Gastrocnemius medialis (tissue), 4 donors: ENCODE results near the gene TRIM42. TPM values are rescaled to one million over a fixed set of nuclear protein-coding genes. Genes with fewer than 3 reads are reported as not detected.

ENCODE experiments used
- ATAC-seq, 2 donors: fragments of 150-250 bp; one replicate each; pipeline ENCODE4 v1.9.1; 2016
- DNase-seq, 2 donors: peaks; one replicate each; pipeline ENCODE4 v3.0.0-alpha.2; 2019
- H3K27ac ChIP-seq, 4 donors: fragments of 200-600 bp; sonication (generic); 1 replicate in 1 of 4; 2 replicates in 3 of 4; pipeline ENCODE4 v1.5.1; 2016 to 2018; ENCODE audit warnings: mild to moderate bottlenecking in 2 of 4, moderate library complexity in 1 of 4
- H3K27me3 ChIP-seq, 3 donors: fragments of 200-600 bp; sonication (generic) in 2 of 3; 1 replicate in 1 of 3; 2 replicates in 2 of 3; pipeline versions ENCODE4 v1.5.1 to v1.6.0; 2016 to 2019; ENCODE audit warnings: mild to moderate bottlenecking in 1 of 3, moderate library complexity in 1 of 3
- H3K36me3 ChIP-seq, 2 donors: fragments of 200-600 bp; sonication (generic) in 1 of 2; one replicate each; pipeline ENCODE4 v1.5.1; 2017 to 2018
- H3K4me1 ChIP-seq, 2 donors: fragments of 200-600 bp; sonication (generic) in 1 of 2; one replicate each; pipeline ENCODE4 v1.5.1; 2016 to 2017; ENCODE audit warnings: mild to moderate bottlenecking in 2 of 2
- H3K4me3 ChIP-seq, 4 donors: fragments of 200-600 bp; sonication (generic) in 3 of 4; 1 replicate in 1 of 4; 2 replicates in 3 of 4; pipeline ENCODE4 v1.5.1; 2016 to 2019; ENCODE audit warnings: mild to moderate bottlenecking in 2 of 4
- H3K9me3 ChIP-seq, 3 donors: fragments of 200-600 bp; sonication (generic) in 2 of 3; 1 replicate in 1 of 3; 2 replicates in 2 of 3; pipeline ENCODE4 v1.5.1; 2016 to 2019
- POLR2A ChIP-seq, 2 donors: fragments of 450-650 bp; IDR thresholded peaks; one replicate each; pipeline ENCODE4 v1.6.1; 2017; ENCODE audit warnings: antibody characterized with exemption in 2 of 2, mild to moderate bottlenecking in 2 of 2, moderate library complexity in 2 of 2
- in situ Hi-C, 4 donors: fragments of 200-750 bp; cut with MboI; loops; one replicate each; pipeline versions ENCODE4 v1.15.0 to v1.8.0; 2017; ENCODE audit warnings: low sequenced_read_pairs in 4 of 4
- intact Hi-C: fragments of 100-400 bp; cut with DNase I; formaldehyde crosslinking; loops from one replicate; pipeline ENCODE4 v1.15.1; 2023; ENCODE audit warnings: low total_unique reads
- total RNA-seq, 4 donors: library from RNA; depleted of rRNA; stranded (reverse); fragments of >200 nt; gene quantifications; one replicate each; pipeline versions ENCODE4 v1.1.0 to v1.2.3, GENCODE V29; 2016
- TF ChIP-seq, protein P1 (sequence below), 5 experiments: fragments of 450-650 bp in 3 of 5; fragments of 200-600 bp in 2 of 5; sonication (generic) in 2 of 5; IDR thresholded peaks in 4 of 5; conservative IDR thresholded peaks in 1 of 5; 1 replicate in 4 of 5; 2 replicates in 1 of 5; pipeline ENCODE4 v1.5.1; 2016 to 2019; ENCODE audit warnings: antibody characterized with exemption in 5 of 5, mild to moderate bottlenecking in 3 of 5, moderate library complexity in 3 of 5

TRIM42 gene
- total RNA-seq, 4 donors from 2014 or later: not detected

DNA sequence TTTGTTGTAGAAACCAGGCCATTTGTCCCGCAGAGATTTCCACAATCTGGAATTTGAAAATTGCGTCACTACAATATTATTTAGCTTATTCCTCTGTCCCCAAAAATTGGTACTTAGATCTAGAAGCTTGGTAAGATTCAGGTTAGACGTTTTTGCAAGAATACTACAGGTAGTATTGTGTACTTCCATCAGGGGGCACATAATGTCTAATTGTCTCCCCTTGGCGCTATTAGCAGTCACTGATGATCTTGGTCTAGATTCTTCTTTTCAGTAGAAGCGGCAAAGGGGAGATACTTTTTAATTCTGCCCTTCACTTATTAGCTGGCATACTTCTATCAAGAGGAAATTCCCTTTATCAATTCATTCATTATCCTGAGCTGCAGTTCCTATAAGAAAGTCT lies 42.6 kb upstream of the TRIM42 start:
- Histone ChIP-seq H3K36me3 (no peaks in the 10 kb centered on the region), H3K27me3 (no peaks in the 10 kb centered on the region), H3K9me3 (no peaks in the 10 kb centered on the region), H3K4me3 (no peak overlapping the region), H3K4me1 (no peaks in the 10 kb centered on the region), H3K27ac (no peak overlapping the region)
- DNase-seq: no peak
- in situ Hi-C loops (no loop called here), intact Hi-C loops (no loop called here)
- TF ChIP-seq POLR2A (IDR thresholded peaks at IDR 0.05): no peak
- TF ChIP-seq, protein P1, sequence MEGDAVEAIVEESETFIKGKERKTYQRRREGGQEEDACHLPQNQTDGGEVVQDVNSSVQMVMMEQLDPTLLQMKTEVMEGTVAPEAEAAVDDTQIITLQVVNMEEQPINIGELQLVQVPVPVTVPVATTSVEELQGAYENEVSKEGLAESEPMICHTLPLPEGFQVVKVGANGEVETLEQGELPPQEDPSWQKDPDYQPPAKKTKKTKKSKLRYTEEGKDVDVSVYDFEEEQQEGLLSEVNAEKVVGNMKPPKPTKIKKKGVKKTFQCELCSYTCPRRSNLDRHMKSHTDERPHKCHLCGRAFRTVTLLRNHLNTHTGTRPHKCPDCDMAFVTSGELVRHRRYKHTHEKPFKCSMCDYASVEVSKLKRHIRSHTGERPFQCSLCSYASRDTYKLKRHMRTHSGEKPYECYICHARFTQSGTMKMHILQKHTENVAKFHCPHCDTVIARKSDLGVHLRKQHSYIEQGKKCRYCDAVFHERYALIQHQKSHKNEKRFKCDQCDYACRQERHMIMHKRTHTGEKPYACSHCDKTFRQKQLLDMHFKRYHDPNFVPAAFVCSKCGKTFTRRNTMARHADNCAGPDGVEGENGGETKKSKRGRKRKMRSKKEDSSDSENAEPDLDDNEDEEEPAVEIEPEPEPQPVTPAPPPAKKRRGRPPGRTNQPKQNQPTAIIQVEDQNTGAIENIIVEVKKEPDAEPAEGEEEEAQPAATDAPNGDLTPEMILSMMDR (IDR thresholded peaks at IDR 0.05 in 4 of 5, conservative IDR thresholded peaks at IDR 0.05 in 1 of 5): no peak
- ATAC-seq: no peak

DNA sequence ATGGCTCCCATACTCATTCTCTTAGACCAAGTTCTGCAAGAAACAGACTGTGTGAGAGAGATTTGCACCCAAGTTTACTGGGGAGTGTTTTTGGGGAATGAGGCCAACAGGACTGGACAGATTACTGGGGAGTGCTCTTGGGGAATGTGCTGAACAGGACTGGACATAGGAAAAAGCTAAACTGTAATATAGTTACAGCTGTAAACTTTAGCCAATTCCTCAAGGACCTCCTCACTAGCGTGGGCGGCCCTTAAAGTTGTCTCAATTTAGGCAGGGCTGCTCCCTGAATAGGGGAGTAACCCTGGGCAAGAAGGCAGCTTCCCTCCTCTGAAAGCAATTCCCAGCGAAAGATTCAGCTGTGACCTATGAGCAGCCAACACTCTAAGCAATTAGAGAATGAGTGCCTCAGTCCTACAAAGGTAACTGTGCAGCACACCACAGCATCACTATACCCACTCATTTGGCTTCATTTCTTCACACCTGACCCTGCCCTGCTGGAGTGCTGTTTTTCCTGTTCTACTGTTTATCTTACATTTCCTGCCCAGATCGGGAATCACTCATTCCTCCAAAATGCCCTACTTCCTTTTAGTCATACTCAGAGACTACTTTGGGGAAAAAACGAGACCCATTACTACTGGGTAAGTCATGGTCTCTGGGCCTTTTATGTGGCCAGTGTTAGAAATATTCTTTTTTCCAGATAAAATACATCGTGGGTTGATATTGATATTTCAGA lies 41.3 kb upstream of the TRIM42 start:
- ATAC-seq (no peak), DNase-seq (no peak)
- in situ Hi-C loops: no loop called here
- Histone ChIP-seq H3K27me3 (no peaks in the 10 kb centered on the region), H3K9me3 (no peaks in the 10 kb centered on the region), H3K4me3 (no peak overlapping the region), H3K27ac (no peak overlapping the region), H3K36me3 (no peaks in the 10 kb centered on the region), H3K4me1 (no peaks in the 10 kb centered on the region)
- intact Hi-C loops: no loop called here
- TF ChIP-seq, protein P1 (IDR thresholded peaks at IDR 0.05 in 4 of 5, conservative IDR thresholded peaks at IDR 0.05 in 1 of 5): no peak
- TF ChIP-seq POLR2A (IDR thresholded peaks at IDR 0.05): no peak

DNA sequence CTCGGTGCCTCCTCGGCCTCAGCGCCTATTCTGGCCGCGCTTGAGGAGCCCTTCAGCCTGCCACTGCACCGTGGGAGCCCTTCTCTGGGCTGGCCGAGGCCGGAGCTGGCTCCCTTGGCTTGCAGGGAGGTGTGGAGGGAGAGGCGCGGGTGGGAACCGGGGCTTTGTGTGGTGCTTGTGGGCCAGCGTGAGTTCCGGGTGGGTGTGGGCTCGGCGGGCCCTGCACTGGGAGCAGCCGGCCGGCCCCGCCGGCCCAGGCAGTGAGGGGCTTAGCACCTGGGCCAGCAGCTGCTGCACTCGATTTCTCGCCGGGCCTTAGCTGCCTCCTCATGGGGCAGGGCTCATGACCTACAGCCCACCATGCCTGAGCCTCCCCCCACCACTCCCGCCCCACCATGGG lies 26.6 kb upstream of the TRIM42 start:
- no peak for DNase-seq
- H3K4me3 ChIP-seq: no peak overlapping the region
- in situ Hi-C loops: no loop called here
- no peaks in the 10 kb centered on the region for H3K27me3 ChIP-seq
- ATAC-seq: no peak
- no peaks in the 10 kb centered on the region for H3K36me3 ChIP-seq
- intact Hi-C loops: no loop called here
- H3K27ac ChIP-seq: no peak overlapping the region
- H3K9me3 ChIP-seq: no peaks in the 10 kb centered on the region
- no peak for TF ChIP-seq POLR2A (IDR thresholded peaks at IDR 0.05)
- TF ChIP-seq, protein P1 (IDR thresholded peaks at IDR 0.05 in 4 of 5, conservative IDR thresholded peaks at IDR 0.05 in 1 of 5): no peak
- H3K4me1 ChIP-seq: no peaks in the 10 kb centered on the region

DNA sequence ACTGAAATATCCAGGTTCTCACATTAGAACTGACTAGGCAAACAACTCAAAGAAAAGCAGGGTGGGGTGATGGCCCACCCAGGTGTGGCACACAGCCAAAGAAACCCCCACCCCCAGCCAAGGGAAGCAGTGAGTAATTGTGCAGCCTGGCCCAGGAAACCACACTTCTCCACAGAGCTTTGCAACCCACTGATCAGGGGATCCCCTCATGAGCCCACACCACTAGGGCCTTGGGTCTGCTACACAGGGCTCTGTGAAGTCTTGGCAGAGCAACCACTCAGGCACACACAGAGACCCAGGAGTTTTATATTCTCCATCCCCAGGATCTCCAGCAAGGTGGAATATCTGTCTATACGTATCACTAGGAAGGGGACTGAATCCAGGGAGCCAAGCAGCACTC lies 22.2 kb upstream of the TRIM42 start:
- in situ Hi-C loops: no loop called here
- H3K4me3 ChIP-seq: no peak overlapping the region
- no peaks in the 10 kb centered on the region for H3K9me3 ChIP-seq
- no peaks in the 10 kb centered on the region for H3K4me1 ChIP-seq
- H3K36me3 ChIP-seq: no peaks in the 10 kb centered on the region
- ATAC-seq: no peak
- no peak for DNase-seq
- no peaks in the 10 kb centered on the region for H3K27me3 ChIP-seq
- intact Hi-C loops: no loop called here
- H3K27ac ChIP-seq: no peak overlapping the region
- TF ChIP-seq, protein P1 (IDR thresholded peaks at IDR 0.05 in 4 of 5, conservative IDR thresholded peaks at IDR 0.05 in 1 of 5): no peak
- no peak for TF ChIP-seq POLR2A (IDR thresholded peaks at IDR 0.05)

DNA sequence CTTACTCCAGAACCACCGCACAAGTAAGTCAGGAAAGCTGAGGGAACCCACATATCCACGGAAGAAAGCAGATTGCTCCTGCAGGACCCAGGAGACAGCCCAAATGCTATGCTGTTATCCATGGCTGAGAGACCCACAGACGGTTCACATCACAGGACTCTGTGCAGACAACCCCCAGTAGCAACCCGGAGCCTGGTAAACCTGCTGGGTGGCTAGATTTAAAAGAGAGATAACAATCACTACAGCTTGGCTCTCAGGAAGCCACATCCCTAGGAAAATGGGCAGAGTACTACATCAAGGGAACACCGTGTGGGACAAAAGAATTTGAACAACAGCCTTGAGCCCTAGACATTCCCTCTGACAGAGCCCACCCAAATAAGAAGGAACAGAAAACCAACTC lies 13.8 kb upstream of the TRIM42 start:
- DNase-seq: no peak
- no peak for ATAC-seq
- H3K4me1 ChIP-seq: no peaks in the 10 kb centered on the region
- no peaks in the 10 kb centered on the region for H3K36me3 ChIP-seq
- TF ChIP-seq, protein P1 (IDR thresholded peaks at IDR 0.05 in 4 of 5, conservative IDR thresholded peaks at IDR 0.05 in 1 of 5): no peak
- TF ChIP-seq POLR2A (IDR thresholded peaks at IDR 0.05): no peak
- in situ Hi-C loops (no loop called here), intact Hi-C loops (no loop called here)
- H3K4me3 ChIP-seq: no peak overlapping the region
- no peak overlapping the region for H3K27ac ChIP-seq
- no peaks in the 10 kb centered on the region for H3K27me3 ChIP-seq
- H3K9me3 ChIP-seq: no peaks in the 10 kb centered on the region
